Endothelial cell of umbilical vein (primary cell): ENCODE data around the gene MRPS6. TPM values are rescaled to one million over a fixed set of nuclear protein-coding genes. Genes with fewer than 3 reads are reported as not detected.

Experiments
- BruUV-seq: library from RNA; stranded (reverse); fragments of 400-500 nt; replicated peaks from 2 replicates; lab custom pipeline; 2021; lab: Mats Ljungman, UMichigan
- CTCF ChIA-PET: fragments of 300-600, 350-600 bp; sonication (Branson Sonifier 250); formaldehyde crosslinking; loops from one replicate; lab custom pipeline; 2021; ENCODE audit warnings: antibody characterized with exemption, inconsistent platforms; lab: Charles Lee
- POLR2A ChIA-PET: fragments of 300-600, 350-600 bp; sonication (Branson Sonifier 250); formaldehyde crosslinking; loops from one replicate; lab custom pipeline; 2021; ENCODE audit warnings: antibody characterized with exemption, inconsistent platforms; lab: Charles Lee
- DNase-seq: peaks from one replicate; pipeline ENCODE4 v3.0.0-alpha.2; 2011; ENCODE audit warnings: low read depth, low spot score
- FAIRE-seq: peaks from 2 replicates; lab custom pipeline; 2011; peaks lifted over from hg19 to GRCh38; lab: Jason Lieb, UNC
- H2AFZ ChIP-seq: 2 replicates; pipeline ENCODE4 v1.6.0; 2012; ENCODE audit warnings: low read depth, low read length, control low read depth, inconsistent platforms
- H3K27ac ChIP-seq: 2 replicates; pipeline ENCODE4 v1.5.1; 2011; ENCODE audit warnings: low read depth, mild to moderate bottlenecking, control low read depth, low read length, moderate library complexity; ENCODE audit not compliant: insufficient read depth
- H3K27me3 ChIP-seq, 2 experiments: 2 replicates each; pipeline versions ENCODE4 v1.6.0 to v1.6.1; 2011; ENCODE audit warnings: low read length in 2 of 2, mixed read lengths in 1 of 2; ENCODE audit not compliant: control insufficient read depth in 2 of 2, insufficient read depth in 2 of 2
- H3K36me3 ChIP-seq, 2 experiments: 2 replicates in 1 of 2; 3 replicates in 1 of 2; pipeline ENCODE4 v1.5.1; 2011; ENCODE audit warnings: low read length in 2 of 2, mild to moderate bottlenecking in 1 of 2, moderate library complexity in 1 of 2; ENCODE audit not compliant: control insufficient read depth in 2 of 2, insufficient read depth in 2 of 2; ENCODE audit errors: extremely low read depth in 1 of 2
- H3K4me1 ChIP-seq: 3 replicates; pipeline ENCODE4 v1.5.1; 2011; ENCODE audit warnings: mild to moderate bottlenecking, low read length; ENCODE audit not compliant: control insufficient read depth, insufficient read depth; ENCODE audit errors: extremely low read depth
- H3K4me2 ChIP-seq: 2 replicates; pipeline ENCODE4 v1.6.1; 2011; ENCODE audit warnings: low read length, control low read depth, mixed read lengths; ENCODE audit not compliant: insufficient read depth
- H3K4me3 ChIP-seq, 3 experiments: fragments of 200-600 bp in 1 of 3; sonication (generic), shearing (Covaris generic) in 1 of 3; replicated peaks in 1 of 3; 2 replicates each; pipeline ENCODE4 v1.5.1; 2011 to 2016; ENCODE audit warnings: control low read depth in 3 of 3, low read length in 3 of 3, mild to moderate bottlenecking in 2 of 3, inconsistent platforms in 1 of 3, low read depth in 1 of 3, moderate library complexity in 1 of 3; ENCODE audit not compliant: insufficient read depth in 1 of 3
- H3K79me2 ChIP-seq: 2 replicates; pipeline ENCODE4 v1.6.0; 2012; ENCODE audit warnings: low read length, inconsistent platforms; ENCODE audit not compliant: control insufficient read depth, insufficient read depth
- H3K9ac ChIP-seq: replicated peaks from 2 replicates; pipeline ENCODE3; 2011; ENCODE audit warnings: low read length, control low read depth; ENCODE audit not compliant: insufficient read depth; ENCODE audit errors: extremely low read depth
- H3K9me1 ChIP-seq: replicated peaks from 3 replicates; pipeline ENCODE4 v1.6.0; 2011; ENCODE audit warnings: mild to moderate bottlenecking, low read length; ENCODE audit not compliant: control insufficient read depth, insufficient read depth; ENCODE audit errors: extremely low read depth
- H3K9me3 ChIP-seq: replicated peaks from 2 replicates; pipeline ENCODE4 v1.5.1; 2012; ENCODE audit warnings: low read length, inconsistent platforms; ENCODE audit not compliant: control insufficient read depth, insufficient read depth
- H4K20me1 ChIP-seq: replicated peaks from 2 replicates; pipeline ENCODE3; 2011; ENCODE audit warnings: mild to moderate bottlenecking, low read length; ENCODE audit not compliant: control insufficient read depth, insufficient read depth; ENCODE audit errors: extremely low read depth
- CTCF ChIP-seq, 2 donors: IDR thresholded peaks; 1 replicate in 1 of 2; 2 replicates in 1 of 2; pipeline ENCODE4 v1.5.1; 2011; ENCODE audit warnings: low read length in 2 of 2, mild to moderate bottlenecking in 2 of 2, moderate library complexity in 2 of 2, control low read depth in 1 of 2, inconsistent platforms in 1 of 2, low read depth in 1 of 2; ENCODE audit not compliant: insufficient read depth in 1 of 2; ENCODE audit errors: extremely low read depth in 1 of 2
- EZH2 ChIP-seq: IDR thresholded peaks from 2 replicates; pipeline ENCODE4 v1.6.1; 2012; ENCODE audit warnings: borderline replicate concordance, low read depth, mild to moderate bottlenecking, moderate library complexity, low read length, inconsistent platforms; ENCODE audit not compliant: severe bottlenecking
- FOS ChIP-seq: IDR thresholded peaks from 2 replicates; pipeline ENCODE4 v1.6.1; 2011; ENCODE audit warnings: mild to moderate bottlenecking, low read length, moderate library complexity, borderline replicate concordance; ENCODE audit not compliant: insufficient read depth
- GATA2 ChIP-seq: IDR thresholded peaks from 2 replicates; pipeline ENCODE4 v1.7.0; 2011; ENCODE audit warnings: low read depth, mild to moderate bottlenecking, moderate library complexity, mixed read lengths, low read length; ENCODE audit not compliant: insufficient read length, insufficient read depth
- JUN ChIP-seq: IDR thresholded peaks from 2 replicates; pipeline ENCODE4 v1.6.1; 2011; ENCODE audit warnings: borderline replicate concordance, low read depth; ENCODE audit not compliant: insufficient read length, insufficient read depth
- MAX ChIP-seq: IDR thresholded peaks from 2 replicates; pipeline ENCODE4 v1.6.1; 2011; ENCODE audit not compliant: insufficient read depth, insufficient read length
- MYC ChIP-seq: IDR thresholded peaks from one replicate; pipeline ENCODE4 v1.6.1; 2011; ENCODE audit warnings: mild to moderate bottlenecking, low read depth, low read length
- POLR2A ChIP-seq: IDR thresholded peaks from 2 replicates; pipeline ENCODE4 v1.6.1; 2012; ENCODE audit warnings: low read depth, mild to moderate bottlenecking, control low read depth, low read length
- POLR2AphosphoS5 ChIP-seq: IDR thresholded peaks from 2 replicates; pipeline ENCODE4 v1.6.1; 2012; ENCODE audit warnings: low read depth, mild to moderate bottlenecking, control low read depth, low read length, moderate library complexity; ENCODE audit not compliant: insufficient read depth
- dilution Hi-C: fragments of 300-500 bp; cut with MboI; formaldehyde crosslinking; loops from one replicate; pipeline ENCODE4 v1.15.0; 2019; ENCODE audit warnings: low sequenced_read_pairs; ENCODE audit not compliant: extremely low pct_ligation_motif_present
- intact Hi-C: fragments of 100-400 bp; cut with micrococcal nuclease; formaldehyde crosslinking; loops from one replicate; pipeline ENCODE4 v1.10.0; 2022
- polyA plus RNA-seq, 4 experiments: library from polyadenylated mRNA; depleted of rRNA in 3 of 4; stranded (reverse) in 3 of 4; unstranded in 1 of 4; fragments of >200 nt; gene quantifications; 2 replicates each; pipeline versions ENCODE4 v1.2.1 to v1.2.3, GENCODE V29; 2011 to 2012; ENCODE audit warnings: missing spikeins in 1 of 4
- total RNA-seq: library from RNA; stranded (reverse); gene quantifications from 2 replicates; pipeline ENCODE4 v1.2.3, GENCODE V29; 2021

The MRPS6 gene
- total and polyA plus RNA-seq, 2 donors (not counting 3 experiments of a cell fraction or from before 2014, with no cell fraction given): 19.8 to 37.2 TPM

GRCh38 chr21:34174470-34174869, 101.1 kb downstream of the MRPS6 start:
- DNase-seq (no peak), FAIRE-seq (no peak)
- ChIA-PET POLR2A (no interaction called here), CTCF (no interaction called here)
- H4K20me1 ChIP-seq: no peaks in the 10 kb centered on the region
- no peaks in the 10 kb centered on the region for H3K9me1 ChIP-seq
- BruUV-seq: no TSS peak
- no peak overlapping the region for H3K4me2 ChIP-seq
- H3K9ac ChIP-seq: no peak overlapping the region
- H3K27ac ChIP-seq: no peak overlapping the region
- H3K36me3 ChIP-seq: no peaks in the 10 kb centered on the region
- no peak overlapping the region for H2AFZ ChIP-seq
- peaks cover 4 to 12% of the 10 kb centered on the region in 2 experiments for H3K27me3 ChIP-seq
- TF ChIP-seq POLR2AphosphoS5 (no peak), GATA2 (no peak), POLR2A (no peak), CTCF (IDR thresholded peaks at IDR 0.05; ENCODE audit: extremely low read depth in 1 of 2, insufficient read depth in 1 of 2, low read depth in 1 of 2, low read length in 2 of 2) (no peak), MAX (no peak), EZH2 (no peak), JUN (no peak), FOS (no peak), MYC (no peak)
- H3K4me3 ChIP-seq: no peak overlapping the region
- H3K4me1 ChIP-seq: no peaks in the 10 kb centered on the region
- intact Hi-C loops (no loop called here), dilution Hi-C loops (no loop called here)
- H3K9me3 ChIP-seq: no peaks in the 10 kb centered on the region
- H3K79me2 ChIP-seq: no peaks in the 10 kb centered on the region
